ENCODE measurements around the gene ZNF445.

- TF ChIP-seq CTCF (IDR thresholded peaks at IDR 0.05) (no peak), POLR2A (IDR thresholded peaks at IDR 0.05) (no peak)
Observed at GRCh38 chr3:44387404-44387803, 90.1 kb downstream of the ZNF445 start.

All from Peyer's patch (tissue), 4 donors.